DOHH2 (cell line): ENCODE results near the gene IL36G.

Experiments
- H3F3A ChIP-seq: fragments of 200-600 bp; sonication (generic), shearing (Covaris generic); 2 replicates; pipeline ENCODE4 v1.6.0; 2016; ENCODE audit warnings: antibody characterized with exemption, mild to moderate bottlenecking; ENCODE audit not compliant: control insufficient read depth, insufficient read depth
- H3K27ac ChIP-seq: fragments of 200-600 bp; sonication (generic); 2 replicates; pipeline ENCODE4 v1.5.1; 2014; ENCODE audit warnings: low read depth, mild to moderate bottlenecking, low read length, moderate library complexity
- H3K27me3 ChIP-seq: fragments of 200-600 bp; sonication (generic); 2 replicates; pipeline ENCODE4 v1.6.1; 2014; ENCODE audit warnings: mild to moderate bottlenecking, low read length, mixed read lengths; ENCODE audit not compliant: control insufficient read depth
- H3K36me3 ChIP-seq: fragments of 200-600 bp; sonication (generic); 2 replicates; pipeline ENCODE4 v1.6.1; 2014; ENCODE audit warnings: mild to moderate bottlenecking, low read length, moderate library complexity, mixed read lengths; ENCODE audit not compliant: control insufficient read depth
- H3K4me1 ChIP-seq: fragments of 200-600 bp; sonication (generic); 2 replicates; pipeline ENCODE4 v1.6.1; 2014; ENCODE audit warnings: mild to moderate bottlenecking, low read length, mixed read lengths; ENCODE audit not compliant: control insufficient read depth
- H3K4me2 ChIP-seq: fragments of 200-600 bp; sonication (generic); 2 replicates; pipeline ENCODE4 v1.6.0; 2014; ENCODE audit warnings: mild to moderate bottlenecking, low read length, moderate library complexity
- H3K4me3 ChIP-seq: fragments of 200-600 bp; sonication (generic); 2 replicates; pipeline ENCODE4 v1.5.1; 2014; ENCODE audit warnings: mild to moderate bottlenecking, low read length, mixed read lengths
- H3K79me2 ChIP-seq: fragments of 200-600 bp; sonication (generic); 2 replicates; pipeline ENCODE4 v1.6.1; 2014; ENCODE audit warnings: mild to moderate bottlenecking, low read length, mixed read lengths; ENCODE audit not compliant: control insufficient read depth
- H3K9me2 ChIP-seq: fragments of 200-600 bp; sonication (generic); replicated peaks from 2 replicates; pipeline ENCODE4 v1.6.1; 2014; ENCODE audit warnings: mild to moderate bottlenecking, low read length, mixed read lengths; ENCODE audit not compliant: control insufficient read depth
- H3K9me3 ChIP-seq: fragments of 200-600 bp; sonication (generic); 2 replicates; pipeline ENCODE4 v1.6.1; 2014; ENCODE audit warnings: antibody characterized with exemption, low read length, mixed read lengths; ENCODE audit not compliant: control insufficient read depth, insufficient read depth
- H4K20me1 ChIP-seq: fragments of 200-600 bp; sonication (generic); 2 replicates; pipeline ENCODE4 v1.6.0; 2014; ENCODE audit warnings: low read depth, mild to moderate bottlenecking, antibody characterized with exemption, low read length, moderate library complexity; ENCODE audit not compliant: control insufficient read depth, insufficient read depth
- CTCF ChIP-seq: fragments of 200-600 bp; sonication (generic); IDR thresholded peaks from one replicate; pipeline ENCODE4 v1.5.1; 2014; ENCODE audit warnings: antibody characterized with exemption, mild to moderate bottlenecking, low read depth, low read length; ENCODE audit not compliant: poor library complexity, severe bottlenecking
- EZH2phosphoT487 ChIP-seq: fragments of 200-600 bp; sonication (generic); IDR thresholded peaks from 2 replicates; pipeline ENCODE4 v1.6.1; 2017; ENCODE audit warnings: borderline replicate concordance, mild to moderate bottlenecking, antibody characterized with exemption, low read length, moderate library complexity, mixed read lengths

IL36G gene

GRCh38 chr2:113024764-113025163, 47.0 kb downstream of the IL36G start:
- H4K20me1 ChIP-seq, result no peaks in the 10 kb centered on the region
- no peaks in the 10 kb centered on the region for H3K9me2 ChIP-seq
- TF ChIP-seq EZH2phosphoT487, result no peak
- no peak for TF ChIP-seq CTCF
- H3K79me2 ChIP-seq, result no peaks in the 10 kb centered on the region
- H3F3A ChIP-seq, result no peaks in the 10 kb centered on the region
- H3K9me3 ChIP-seq, result no peaks in the 10 kb centered on the region
- no peak overlapping the region for H3K4me2 ChIP-seq
- peaks cover 19% of the 10 kb centered on the region for H3K27me3 ChIP-seq
- H3K4me1 ChIP-seq, result no peaks in the 10 kb centered on the region
- H3K27ac ChIP-seq, result no peak overlapping the region
- H3K36me3 ChIP-seq, result no peaks in the 10 kb centered on the region
- no peak overlapping the region for H3K4me3 ChIP-seq

- Histone ChIP-seq H3F3A (no peaks in the 10 kb centered on the region), H3K9me2 (no peaks in the 10 kb centered on the region), H4K20me1 (no peaks in the 10 kb centered on the region), H3K4me2 (no peak overlapping the region), H3K27me3 (peaks cover 26% of the 10 kb centered on the region), H3K36me3 (no peaks in the 10 kb centered on the region), H3K79me2 (no peaks in the 10 kb centered on the region), H3K9me3 (no peaks in the 10 kb centered on the region), H3K4me1 (no peaks in the 10 kb centered on the region), H3K27ac (no peak overlapping the region), H3K4me3 (no peak overlapping the region)
- TF ChIP-seq CTCF (no peak), EZH2phosphoT487 (no peak)
Measured at GRCh38 chr2:113025737-113026136, 47.9 kb downstream of the IL36G start.

DNA sequence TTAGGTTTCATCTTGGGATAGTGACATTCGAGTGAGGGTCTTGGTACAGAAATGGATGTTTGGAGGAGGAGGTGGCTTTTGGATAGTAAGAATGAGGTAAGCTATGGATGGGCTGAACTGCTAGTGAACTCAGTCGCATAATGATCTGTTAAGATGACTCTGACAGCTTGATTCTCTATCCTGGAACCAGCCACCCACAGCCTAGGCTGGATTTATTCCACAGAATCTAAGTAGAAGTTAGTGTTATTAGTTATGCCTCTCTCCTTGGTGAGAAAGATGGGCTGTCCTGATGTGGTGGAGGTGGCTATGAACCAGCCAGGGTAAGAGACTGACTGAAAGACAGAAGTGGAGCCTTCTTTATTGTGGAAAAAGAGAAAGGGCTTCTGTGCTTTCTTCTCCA, 49.9 kb downstream of the IL36G start:
- Histone ChIP-seq H3K36me3 (no peaks in the 10 kb centered on the region), H3K27me3 (peaks cover 34% of the 10 kb centered on the region), H4K20me1 (no peaks in the 10 kb centered on the region)

More for the DNA sequence above, 49.9 kb downstream of the IL36G start:
- Histone ChIP-seq H3K4me3 (no peak overlapping the region), H3K9me3 (no peaks in the 10 kb centered on the region), H3K4me1 (no peaks in the 10 kb centered on the region), H3K27ac (no peak overlapping the region), H3K79me2 (no peaks in the 10 kb centered on the region), H3K4me2 (no peak overlapping the region), H3F3A (no peaks in the 10 kb centered on the region), H3K9me2 (no peaks in the 10 kb centered on the region)
- TF ChIP-seq EZH2phosphoT487, result no peak
- no peak for TF ChIP-seq CTCF
